K562 (cell line): ENCODE measurements around the gene CXCL5. TPM values are rescaled to one million over a fixed set of nuclear protein-coding genes. Genes with fewer than 3 reads are reported as not detected.

Experiments used
- ATAC-seq: fragments of 200-7000 bp; cut with Tn5 transposase; 3 replicates; pipeline ENCODE4 v1.9.1; 2020; ENCODE audit warnings: moderate library complexity
- BruUV-seq: library from RNA; stranded (reverse); fragments of 400-500 nt; replicated peaks from 2 replicates; lab custom pipeline; 2021; lab: Mats Ljungman, UMichigan
- CTCF ChIA-PET: fragments of 300-600 bp; formaldehyde crosslinking; extraction: SDS; loops from one replicate; lab custom pipeline; 2021; ENCODE audit warnings: low intra/inter-chr PET ratio; lab: Yijun Ruan, JAX
- POLR2A ChIA-PET: fragments of 300-600, 350-650 bp; sonication (Branson Sonifier 250); formaldehyde crosslinking; extraction: SDS; loops from one replicate; lab custom pipeline; 2021; ENCODE audit warnings: antibody characterized with exemption, inconsistent platforms; lab: Yijun Ruan, JAX
- DNase-seq, 4 experiments: peaks; one replicate each; pipeline versions ENCODE4 v3.0.0 to v3.0.0-alpha.2; 2011 to 2018; ENCODE audit warnings: low spot score in 3 of 4, mixed read lengths in 3 of 4; ENCODE audit errors: extremely low read depth in 1 of 4
- FAIRE-seq: peaks from 2 replicates; lab custom pipeline; 2011; peaks lifted over from hg19 to GRCh38; lab: Jason Lieb, UNC
- H2AFZ ChIP-seq: 2 replicates; pipeline ENCODE4 v1.6.0; 2011; ENCODE audit warnings: low read depth, low read length, control low read depth, inconsistent platforms
- H3K27ac ChIP-seq: fragments of 200-600 bp; 3 replicates; pipeline ENCODE4 v1.8.0; 2011; ENCODE audit warnings: low read depth, mild to moderate bottlenecking, control low read depth, inconsistent platforms, low read length, moderate library complexity, mixed read lengths; ENCODE audit errors: extremely low read depth
- H3K27me3 ChIP-seq, 2 experiments: fragments of 300-600 bp in 1 of 2; 2 replicates in 1 of 2; 3 replicates in 1 of 2; pipeline versions ENCODE4 v1.6.0 to v1.8.0; 2011; ENCODE audit warnings: inconsistent platforms in 2 of 2, low read length in 2 of 2, mild to moderate bottlenecking in 1 of 2, mixed read lengths in 1 of 2, moderate library complexity in 1 of 2; ENCODE audit not compliant: control insufficient read depth in 2 of 2, insufficient read depth in 2 of 2
- H3K36me3 ChIP-seq: fragments of 300-600 bp; 3 replicates; pipeline ENCODE4 v1.8.0; 2011; ENCODE audit warnings: mild to moderate bottlenecking, low read length, inconsistent platforms; ENCODE audit not compliant: control insufficient read depth, insufficient read depth
- H3K4me1 ChIP-seq, 2 experiments: fragments of 200-600 bp in 1 of 2; replicated peaks in 1 of 2; 2 replicates in 1 of 2; 3 replicates in 1 of 2; pipeline versions ENCODE4 v1.5.1 to v1.8.0; 2011; ENCODE audit warnings: inconsistent platforms in 2 of 2, low read length in 2 of 2, mild to moderate bottlenecking in 1 of 2, mixed read lengths in 1 of 2, moderate library complexity in 1 of 2; ENCODE audit not compliant: control insufficient read depth in 2 of 2, insufficient read depth in 2 of 2
- H3K4me2 ChIP-seq: 2 replicates; pipeline ENCODE4 v1.6.1; 2011; ENCODE audit warnings: low read length, control low read depth, inconsistent platforms, mixed read lengths; ENCODE audit not compliant: insufficient read depth
- H3K4me3 ChIP-seq: fragments of 200-600 bp; sonication (generic), shearing (Covaris generic); 2 replicates; pipeline ENCODE4 v1.5.1; 2016; ENCODE audit warnings: control low read depth, inconsistent platforms
- H3K79me2 ChIP-seq: fragments of 200-600 bp; 3 replicates; pipeline ENCODE4 v1.8.0; 2011; ENCODE audit warnings: low read length, inconsistent platforms; ENCODE audit not compliant: control insufficient read depth, insufficient read depth
- H3K9ac ChIP-seq, 2 experiments: 2 replicates each; pipeline versions ENCODE4 v1.6.0 to v1.6.1; 2011; ENCODE audit warnings: low read depth in 2 of 2, low read length in 2 of 2, control low read depth in 1 of 2, inconsistent platforms in 1 of 2, mild to moderate bottlenecking in 1 of 2, mixed read lengths in 1 of 2; ENCODE audit not compliant: insufficient read depth in 1 of 2
- H3K9me1 ChIP-seq: one replicate; pipeline ENCODE4 v1.6.0; 2011; ENCODE audit warnings: inconsistent platforms, mild to moderate bottlenecking, low read length, moderate library complexity; ENCODE audit not compliant: control insufficient read depth, insufficient read depth
- H3K9me3 ChIP-seq: replicated peaks from 2 replicates; pipeline ENCODE4 v1.5.1; 2011; ENCODE audit warnings: low read depth, low read length, inconsistent platforms; ENCODE audit not compliant: control insufficient read depth, insufficient read depth
- H4K20me1 ChIP-seq: replicated peaks from 2 replicates; pipeline ENCODE4 v1.6.1; 2011; ENCODE audit warnings: low read length, inconsistent platforms, mixed read lengths; ENCODE audit not compliant: control insufficient read depth, insufficient read depth
- ARHGAP35 ChIP-seq: fragments of 450-650 bp; IDR thresholded peaks from 2 replicates; pipeline ENCODE4 v1.6.1; 2018; ENCODE audit not compliant: partially characterized antibody
- CBX8 ChIP-seq: fragments of 200-600 bp; sonication (generic); IDR thresholded peaks from 2 replicates; pipeline ENCODE4 v1.6.1; 2012; ENCODE audit warnings: borderline replicate concordance, mixed run types, low read depth, mild to moderate bottlenecking, moderate library complexity, mixed read lengths, low read length, control low read depth, inconsistent platforms; ENCODE audit not compliant: poor library complexity, severe bottlenecking; ENCODE audit errors: extremely low read depth
- CSDE1 ChIP-seq, 2 experiments: fragments of 450-650 bp; IDR thresholded peaks; 2 replicates each; pipeline ENCODE4 v1.6.1; 2016; ENCODE audit warnings: mild to moderate bottlenecking in 1 of 2
- E4F1 ChIP-seq: fragments of 250-450 bp; sonication (Bioruptor Pico); IDR thresholded peaks from 2 replicates; pipeline ENCODE4 v1.5.0; 2021; ENCODE audit warnings: mild to moderate bottlenecking, borderline replicate concordance
- ELK3 ChIP-seq: fragments of 450-650 bp; formaldehyde crosslinking; IDR thresholded peaks from 2 replicates; pipeline ENCODE4 v1.4.0; 2020; ENCODE audit warnings: mild to moderate bottlenecking
- FOXK2 ChIP-seq, 2 experiments: fragments of 450-650 bp; IDR thresholded peaks in 1 of 2; conservative IDR thresholded peaks in 1 of 2; 2 replicates each; pipeline ENCODE4 v1.6.1; 2016; ENCODE audit warnings: low read depth in 2 of 2, mild to moderate bottlenecking in 1 of 2
- L3MBTL2 ChIP-seq: fragments of 450-650 bp; IDR thresholded peaks from 2 replicates; pipeline ENCODE4 v1.6.1; 2016; ENCODE audit warnings: mild to moderate bottlenecking, moderate library complexity
- MCM5 ChIP-seq: fragments of 450-650 bp; IDR thresholded peaks from 2 replicates; pipeline ENCODE4 v1.6.1; 2016; ENCODE audit warnings: low read depth
- MCM7 ChIP-seq, 2 experiments: fragments of 450-650 bp; IDR thresholded peaks; 2 replicates each; pipeline ENCODE4 v1.6.1; 2016 to 2018
- NUFIP1 ChIP-seq: fragments of 450-650 bp; IDR thresholded peaks from 2 replicates; pipeline ENCODE4 v1.6.1; 2018; ENCODE audit not compliant: partially characterized antibody
- OTX1 ChIP-seq: fragments of 450-650 bp; formaldehyde crosslinking; IDR thresholded peaks from 2 replicates; pipeline ENCODE4 v1.4.0; 2022; ENCODE audit warnings: mild to moderate bottlenecking
- SRSF3 ChIP-seq: fragments of 200-400 bp; formaldehyde crosslinking; IDR thresholded peaks from 2 replicates; pipeline ENCODE4 v1.6.1; 2016; ENCODE audit warnings: mild to moderate bottlenecking, low read length, moderate library complexity; ENCODE audit not compliant: insufficient read depth
- STAT5A ChIP-seq: IDR thresholded peaks from 2 replicates; pipeline ENCODE4 v1.6.1; 2012; ENCODE audit warnings: low read length, inconsistent platforms, borderline replicate concordance
- TAL1 ChIP-seq: fragments of 450-650 bp; IDR thresholded peaks from 2 replicates; pipeline ENCODE4 v1.6.1; 2016; ENCODE audit warnings: mild to moderate bottlenecking
- THRAP3 ChIP-seq: fragments of 450-650 bp; IDR thresholded peaks from 2 replicates; pipeline ENCODE4 v1.6.1; 2016; ENCODE audit warnings: mild to moderate bottlenecking, inconsistent platforms, borderline replicate concordance
- ZBTB17 ChIP-seq: fragments of 450-650 bp; formaldehyde crosslinking; IDR thresholded peaks from 2 replicates; pipeline ENCODE4 v1.4.0; 2020; ENCODE audit warnings: mild to moderate bottlenecking
- ZNF133 ChIP-seq: fragments of 250-450 bp; sonication (Bioruptor Pico); IDR thresholded peaks from 2 replicates; pipeline ENCODE4 v1.4.0; 2020; ENCODE audit warnings: mild to moderate bottlenecking
- WGBS: fragments of 100-300 bp; shearing (Covaris generic); methylation state at CpG from one replicate; pipeline ENCODE4 v1.1.6; 2016; ENCODE audit warnings: low coverage, mixed read lengths; ENCODE audit not compliant: insufficient coverage; ENCODE audit errors: missing lambda C conversion rate; 5-methylcytosine and 5-hydroxymethylcytosine counted together
- in situ Hi-C: fragments of 300-500 bp; cut with MboI; formaldehyde crosslinking; loops from 4 replicates; pipeline ENCODE4 v1.15.0; 2018; ENCODE audit warnings: inconsistent platforms, mixed read lengths
- intact Hi-C: fragments of 100-400 bp; cut with micrococcal nuclease; formaldehyde crosslinking; loops from 2 replicates; pipeline ENCODE4 v1.14.2; 2022
- polyA plus RNA-seq, 8 experiments: library from polyadenylated mRNA; depleted of rRNA in 4 of 8; stranded (reverse) in 5 of 8; unstranded in 3 of 8; fragments of >200 nt; fragmentation: Nextera tagmentation in 2 of 8; fragmentation: Illumina TruSeq in 1 of 8; extraction: Ambion mirVana in 2 of 8; extraction: Trizol in 1 of 8; gene quantifications; 2 replicates each; pipeline versions ENCODE4 v1.2.1 to v1.2.3, GENCODE V29; 2011 to 2014; ENCODE audit warnings: inconsistent platforms in 1 of 8, missing spikeins in 1 of 8
- total RNA-seq, 7 experiments: library from RNA; depleted of rRNA in 6 of 7; stranded (reverse); fragments of >200 nt in 6 of 7; fragmentation: Illumina TruSeq in 2 of 7; extraction: Trizol in 2 of 7; gene quantifications; 2 replicates each; pipeline versions ENCODE4 v1.2.1 to v1.2.3, GENCODE V29; 2011 to 2021; ENCODE audit warnings: low replicate concordance in 1 of 7
- TF ChIP-seq, protein P1 (sequence below): fragments of 150-350 bp; conservative IDR thresholded peaks from 2 replicates; pipeline ENCODE4 v1.6.1; 2014; ENCODE audit warnings: low read length

The CXCL5 gene
- total and polyA plus RNA-seq, 9 of the 15 experiments (the other 6 are each of a cell fraction or from before 2014, with no cell fraction given) = not detected

DNA sequence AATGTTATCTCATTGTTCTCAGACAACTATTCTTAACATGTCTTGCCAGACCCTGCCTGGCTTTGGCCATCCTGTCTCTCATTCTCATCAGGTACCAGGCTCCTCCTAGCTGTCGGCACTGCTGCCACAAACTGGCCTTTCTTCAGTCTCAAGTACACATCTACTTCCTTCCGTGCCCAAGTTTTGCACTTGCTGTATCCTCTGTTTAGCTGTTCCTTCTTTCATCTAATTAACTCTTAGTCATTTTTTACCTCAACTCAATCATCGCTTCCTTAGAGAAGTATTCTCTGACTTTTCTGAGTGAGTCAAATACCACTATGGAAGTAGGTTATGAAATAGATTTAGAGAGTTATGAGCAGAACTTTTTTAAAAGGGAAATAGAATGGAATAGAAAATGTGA lies 20.3 kb upstream of the CXCL5 start:
- POLR2A ChIA-PET = no interaction called here
- Histone ChIP-seq H3K4me2 (no peak overlapping the region), H3K9me3 (no peaks in the 10 kb centered on the region), H3K36me3 (no peaks in the 10 kb centered on the region), H3K9me1 (no peaks in the 10 kb centered on the region), H3K9ac (no peak overlapping the region), H2AFZ (no peak overlapping the region), H4K20me1 (no peaks in the 10 kb centered on the region), H3K27me3 (no peaks in the 10 kb centered on the region), H3K79me2 (no peaks in the 10 kb centered on the region), H3K4me1 (no peaks in the 10 kb centered on the region; a peak in 1 of 5 replicates), H3K4me3 (no peak overlapping the region), H3K27ac (no peak overlapping the region)
- in situ Hi-C loops (no loop called here), intact Hi-C loops (no loop called here)
- no peak for ATAC-seq
- TF ChIP-seq, protein P1, sequence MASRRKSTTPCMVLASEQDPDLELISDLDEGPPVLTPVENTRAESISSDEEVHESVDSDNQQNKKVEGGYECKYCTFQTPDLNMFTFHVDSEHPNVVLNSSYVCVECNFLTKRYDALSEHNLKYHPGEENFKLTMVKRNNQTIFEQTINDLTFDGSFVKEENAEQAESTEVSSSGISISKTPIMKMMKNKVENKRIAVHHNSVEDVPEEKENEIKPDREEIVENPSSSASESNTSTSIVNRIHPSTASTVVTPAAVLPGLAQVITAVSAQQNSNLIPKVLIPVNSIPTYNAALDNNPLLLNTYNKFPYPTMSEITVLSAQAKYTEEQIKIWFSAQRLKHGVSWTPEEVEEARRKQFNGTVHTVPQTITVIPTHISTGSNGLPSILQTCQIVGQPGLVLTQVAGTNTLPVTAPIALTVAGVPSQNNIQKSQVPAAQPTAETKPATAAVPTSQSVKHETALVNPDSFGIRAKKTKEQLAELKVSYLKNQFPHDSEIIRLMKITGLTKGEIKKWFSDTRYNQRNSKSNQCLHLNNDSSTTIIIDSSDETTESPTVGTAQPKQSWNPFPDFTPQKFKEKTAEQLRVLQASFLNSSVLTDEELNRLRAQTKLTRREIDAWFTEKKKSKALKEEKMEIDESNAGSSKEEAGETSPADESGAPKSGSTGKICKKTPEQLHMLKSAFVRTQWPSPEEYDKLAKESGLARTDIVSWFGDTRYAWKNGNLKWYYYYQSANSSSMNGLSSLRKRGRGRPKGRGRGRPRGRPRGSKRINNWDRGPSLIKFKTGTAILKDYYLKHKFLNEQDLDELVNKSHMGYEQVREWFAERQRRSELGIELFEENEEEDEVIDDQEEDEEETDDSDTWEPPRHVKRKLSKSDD = no peak
- TF ChIP-seq ELK3 (CRISPR knock-in tag) = no peak
- no peak for TF ChIP-seq NUFIP1
- TF ChIP-seq ZNF133 (CRISPR knock-in tag) = no peak
- TF ChIP-seq MCM5 = no peak
- TF ChIP-seq THRAP3 = no peak
- no peak for TF ChIP-seq OTX1 (CRISPR knock-in tag)
- TF ChIP-seq CSDE1 (IDR thresholded peaks at IDR 0.05) = no peak
- TF ChIP-seq L3MBTL2 = no peak
- TF ChIP-seq STAT5A = no peak
- TF ChIP-seq ARHGAP35 = no peak
- no peak for TF ChIP-seq TAL1
- no peak for TF ChIP-seq ZBTB17 (CRISPR knock-in tag)
- TF ChIP-seq MCM7 (IDR thresholded peaks at IDR 0.05) = no peak
- TF ChIP-seq E4F1 (CRISPR knock-in tag) = no peak
- TF ChIP-seq FOXK2 (conservative IDR thresholded peaks at IDR 0.05 in 1 of 2, IDR thresholded peaks at IDR 0.05 in 1 of 2; ENCODE audit: low read depth in 2 of 2) = no peak
- no peak for TF ChIP-seq CBX8
- no peak for TF ChIP-seq SRSF3
- WGBS = 77% methylated on average over 3 of the region's 3 CpGs
- FAIRE-seq = no peak
- no peak for DNase-seq
- BruUV-seq = no TSS peak
- CTCF ChIA-PET = no interaction called here
